Caco-2 (cell line): ENCODE measurements around the gene NANOG. TPM values are rescaled to one million over a fixed set of nuclear protein-coding genes. Genes with fewer than 3 reads are reported as not detected.
A peak's percentile ranks its signal among the peaks of the same experiment; 100 is the strongest.

Source experiments
- BruUV-seq: library from RNA; stranded (reverse); fragments of 400-500 nt; replicated peaks from 2 replicates; lab custom pipeline; 2021; lab: Mats Ljungman, UMichigan
- CTCF ChIA-PET: fragments of 300-600 bp; sonication (Branson Sonifier 250); formaldehyde crosslinking; loops from one replicate; lab custom pipeline; 2022; ENCODE audit warnings: antibody characterized with exemption; lab: Charles Lee
- POLR2A ChIA-PET: fragments of 300-600 bp; sonication (Branson Sonifier 250); formaldehyde crosslinking; loops from one replicate; lab custom pipeline; 2022; ENCODE audit warnings: antibody characterized with exemption; lab: Charles Lee
- DNase-seq, 2 experiments: peaks; one replicate each; pipeline versions ENCODE4 v3.0.0 to v3.0.0-alpha.2; 2020 to 2022
- H3K27me3 ChIP-seq: replicated peaks from 2 replicates; pipeline ENCODE4 v1.6.0; 2011; ENCODE audit warnings: low read length; ENCODE audit not compliant: control insufficient read depth, insufficient read depth
- H3K36me3 ChIP-seq: 2 replicates; pipeline ENCODE4 v1.5.1; 2011; ENCODE audit warnings: low read length; ENCODE audit not compliant: control insufficient read depth, insufficient read depth
- H3K4me1 ChIP-seq: fragments of 250-450 bp; sonication (Bioruptor Pico); 2 replicates; pipeline ENCODE4 v1.5.1; 2020; ENCODE audit warnings: mild to moderate bottlenecking
- H3K4me3 ChIP-seq: 2 replicates; pipeline ENCODE4 v1.5.1; 2011; ENCODE audit warnings: low read depth, mild to moderate bottlenecking, control low read depth, low read length
- H3K9me3 ChIP-seq: fragments of 250-450 bp; sonication (Bioruptor Pico); 2 replicates; pipeline ENCODE4 v1.5.1; 2020; ENCODE audit warnings: mild to moderate bottlenecking, moderate library complexity
- H3K27ac Mint-ChIP-seq: one replicate; pipeline ENCODE4 v1.8.0; 2022; ENCODE audit warnings: mixed read lengths; ENCODE audit not compliant: unreplicated experiment
- H3K27me3 Mint-ChIP-seq: one replicate; pipeline ENCODE4 v1.8.0; 2022; ENCODE audit warnings: mixed read lengths; ENCODE audit not compliant: insufficient read depth, unreplicated experiment
- H3K36me3 Mint-ChIP-seq: one replicate; pipeline ENCODE4 v1.8.0; 2022; ENCODE audit warnings: mild to moderate bottlenecking, mixed read lengths; ENCODE audit not compliant: insufficient read depth, unreplicated experiment
- H3K4me1 Mint-ChIP-seq: one replicate; pipeline ENCODE4 v1.8.0; 2022; ENCODE audit warnings: low read depth, mixed read lengths; ENCODE audit not compliant: unreplicated experiment
- H3K4me3 Mint-ChIP-seq: one replicate; pipeline ENCODE4 v1.8.0; 2022; ENCODE audit warnings: mild to moderate bottlenecking, moderate library complexity, mixed read lengths; ENCODE audit not compliant: unreplicated experiment
- H3K9me3 Mint-ChIP-seq: one replicate; pipeline ENCODE4 v1.8.0; 2022; ENCODE audit warnings: mixed read lengths; ENCODE audit not compliant: unreplicated experiment
- CTCF ChIP-seq, 2 experiments: fragments of 200-600 bp in 1 of 2; IDR thresholded peaks; 1 replicate in 1 of 2; 2 replicates in 1 of 2; pipeline versions ENCODE4 v1.5.1 to v1.8.0; 2011 to 2022; ENCODE audit warnings: antibody characterized with exemption in 1 of 2, control low read depth in 1 of 2, inconsistent platforms in 1 of 2, low read depth in 1 of 2, low read length in 1 of 2, mild to moderate bottlenecking in 1 of 2, moderate library complexity in 1 of 2; ENCODE audit not compliant: insufficient read depth in 1 of 2, severe bottlenecking in 1 of 2, unreplicated experiment in 1 of 2
- intact Hi-C: fragments of 100-400 bp; cut with micrococcal nuclease; formaldehyde crosslinking; loops from one replicate; pipeline ENCODE4 v1.10.0; 2022; ENCODE audit not compliant: unreplicated experiment
- total RNA-seq: library from RNA; stranded (reverse); gene quantifications from 2 replicates; pipeline ENCODE4 v1.2.3, GENCODE V29; 2022

The NANOG gene
- total RNA-seq, 1 experiment from 2014 or later, result not detected

GRCh38 chr12:7834701-7835100 is 45.5 kb downstream of the NANOG start:
- ChIA-PET POLR2A (interaction anchor here (0.5 to 2.4 kb wide), 10 partner anchors 11 to 395 kb away, joined by 3 to 29 read pairs (median 4); no protein-coding TSS in a partner anchor), CTCF (interaction anchor here (0.7 to 2.3 kb wide), 11 partner anchors 8 to 244 kb away, joined by 3 to 16 read pairs (median 5); no protein-coding TSS in a partner anchor)
- Mint-ChIP-seq H3K4me3 (peak overlapping the region; percentile 55), H3K9me3 (no peaks in the 10 kb centered on the region), H3K27ac (peak overlapping the region; percentile 60), H3K36me3 (peaks cover 36% of the 10 kb centered on the region), H3K4me1 (peaks cover 57% of the 10 kb centered on the region), H3K27me3 (no peaks in the 10 kb centered on the region)
- Histone ChIP-seq H3K36me3 (no peaks in the 10 kb centered on the region), H3K27me3 (no peaks in the 10 kb centered on the region), H3K4me3 (no peak overlapping the region), H3K9me3 (no peaks in the 10 kb centered on the region), H3K4me1 (peaks cover 68% of the 10 kb centered on the region)
- BruUV-seq, result no TSS peak
- no peak for TF ChIP-seq CTCF (IDR thresholded peaks at IDR 0.05; ENCODE audit: insufficient read depth in 1 of 2, low read depth in 1 of 2, low read length in 1 of 2, severe bottlenecking in 1 of 2, unreplicated experiment in 1 of 2)
- peak; percentile 85 to 89 for DNase-seq
- intact Hi-C loops, result loop anchor here (1.0 kb wide), 4 partner anchors 8 to 129 kb away; no protein-coding TSS in a partner anchor

GRCh38 chr12:7835116-7835515 is 45.9 kb downstream of the NANOG start:
- Mint-ChIP-seq H3K36me3 (peaks cover 40% of the 10 kb centered on the region), H3K27ac (peak overlapping the region; percentile 60), H3K9me3 (no peaks in the 10 kb centered on the region), H3K4me3 (peak overlapping the region; percentile 55), H3K4me1 (peaks cover 57% of the 10 kb centered on the region), H3K27me3 (no peaks in the 10 kb centered on the region)
- no peak for TF ChIP-seq CTCF (IDR thresholded peaks at IDR 0.05; ENCODE audit: insufficient read depth in 1 of 2, low read depth in 1 of 2, low read length in 1 of 2, severe bottlenecking in 1 of 2, unreplicated experiment in 1 of 2)
- DNase-seq, result peak in 1 of 2 experiments; percentile 58
- H3K9me3 ChIP-seq, result no peaks in the 10 kb centered on the region
- no peaks in the 10 kb centered on the region for H3K27me3 ChIP-seq
- no peak overlapping the region for H3K4me3 ChIP-seq
- intact Hi-C loops, result loop anchor here (1.0 kb wide), 4 partner anchors 9 to 130 kb away; no protein-coding TSS in a partner anchor
- CTCF ChIA-PET, result interaction anchor here (0.7 to 2.3 kb wide), 11 partner anchors 8 to 243 kb away, joined by 3 to 16 read pairs (median 5); no protein-coding TSS in a partner anchor
- BruUV-seq, result TSS peak; percentile 8
- H3K4me1 ChIP-seq, result peaks cover 68% of the 10 kb centered on the region
- no peaks in the 10 kb centered on the region for H3K36me3 ChIP-seq
- POLR2A ChIA-PET, result interaction anchor here (0.5 to 2.4 kb wide), 11 partner anchors 9 to 395 kb away, joined by 3 to 29 read pairs (median 5); no protein-coding TSS in a partner anchor

GRCh38 chr12:7835766-7836165 is 46.6 kb downstream of the NANOG start:
- H3K4me1 Mint-ChIP-seq, result peaks cover 57% of the 10 kb centered on the region
- POLR2A ChIA-PET, result interaction anchor here (0.6 to 2.4 kb wide), 9 partner anchors 9 to 147 kb away, joined by 3 to 29 read pairs (median 4); no protein-coding TSS in a partner anchor
- peak overlapping the region; percentile 60 for H3K27ac Mint-ChIP-seq

More at GRCh38 chr12:7835766-7836165, 46.6 kb downstream of the NANOG start:
- no peaks in the 10 kb centered on the region for H3K27me3 Mint-ChIP-seq
- Histone ChIP-seq H3K36me3 (no peaks in the 10 kb centered on the region), H3K4me1 (peaks cover 74% of the 10 kb centered on the region), H3K27me3 (no peaks in the 10 kb centered on the region), H3K4me3 (no peak overlapping the region), H3K9me3 (no peaks in the 10 kb centered on the region)
- no peak for TF ChIP-seq CTCF (IDR thresholded peaks at IDR 0.05; ENCODE audit: insufficient read depth in 1 of 2, low read depth in 1 of 2, low read length in 1 of 2, severe bottlenecking in 1 of 2, unreplicated experiment in 1 of 2)
- CTCF ChIA-PET, result interaction anchor here (0.6 to 2.3 kb wide), 6 partner anchors 9 to 210 kb away, joined by 3 to 16 read pairs (median 6); no protein-coding TSS in a partner anchor
- peaks cover 47% of the 10 kb centered on the region for H3K36me3 Mint-ChIP-seq
- peak; percentile 79 to 82 for DNase-seq
- H3K9me3 Mint-ChIP-seq, result no peaks in the 10 kb centered on the region
- BruUV-seq, result no TSS peak
- intact Hi-C loops, result loop anchor here (1.0 kb wide), 4 partner anchors 9 to 130 kb away; no protein-coding TSS in a partner anchor
- H3K4me3 Mint-ChIP-seq, result peak overlapping the region; percentile 35
